WTC11 (cell line): ENCODE data around the gene GALNTL6. TPM values are rescaled to one million over a fixed set of nuclear protein-coding genes. Genes with fewer than 3 reads are reported as not detected.

Experiments
- ATAC-seq: fragments of 200-7000 bp; cut with Tn5 transposase; 2 replicates; pipeline ENCODE4 v1.10.0; 2021; ENCODE audit warnings: mild to moderate bottlenecking, moderate library complexity
- CTCF ChIA-PET: fragments of 300-600 bp; sonication (Branson Sonifier 250); formaldehyde crosslinking; loops from one replicate; lab custom pipeline; 2021; ENCODE audit warnings: antibody characterized with exemption; lab: Charles Lee
- POLR2A ChIA-PET: fragments of 350-600 bp; sonication (Branson Sonifier 250); formaldehyde crosslinking; loops from one replicate; lab custom pipeline; 2021; ENCODE audit warnings: antibody characterized with exemption; lab: Charles Lee
- DNase-seq: peaks from one replicate; pipeline ENCODE4 v3.0.0; 2021; ENCODE audit warnings: low spot score
- H3K27ac Mint-ChIP-seq: 2 replicates; pipeline ENCODE4 v1.8.0; 2021; ENCODE audit warnings: mixed read lengths
- H3K27me3 Mint-ChIP-seq: 2 replicates; pipeline ENCODE4 v1.8.0; 2021; ENCODE audit warnings: low read depth, mild to moderate bottlenecking, moderate library complexity, mixed read lengths
- H3K36me3 Mint-ChIP-seq: 2 replicates; pipeline ENCODE4 v1.8.0; 2021; ENCODE audit warnings: mixed read lengths
- H3K4me1 Mint-ChIP-seq: 2 replicates; pipeline ENCODE4 v1.8.0; 2022; ENCODE audit warnings: mixed read lengths
- H3K4me3 Mint-ChIP-seq: 2 replicates; pipeline ENCODE4 v1.8.0; 2021; ENCODE audit warnings: mild to moderate bottlenecking, moderate library complexity, mixed read lengths
- H3K9me3 Mint-ChIP-seq: 2 replicates; pipeline ENCODE4 v1.8.0; 2021; ENCODE audit warnings: mixed read lengths
- CREM ChIP-seq: sonication (generic); formaldehyde crosslinking; IDR thresholded peaks from 2 replicates; pipeline ENCODE4 v1.8.1; 2022; ENCODE audit warnings: mild to moderate bottlenecking, missing genetic modification reagents, moderate library complexity
- FOXP1 ChIP-seq: sonication (generic); formaldehyde crosslinking; IDR thresholded peaks from 2 replicates; pipeline ENCODE4 v1.8.0; 2022; ENCODE audit warnings: missing genetic modification reagents, mild to moderate bottlenecking, moderate library complexity, borderline replicate concordance
- IRF2 ChIP-seq: sonication (generic); formaldehyde crosslinking; IDR thresholded peaks from 2 replicates; pipeline ENCODE4 v1.8.0; 2022; ENCODE audit warnings: low read depth, missing genetic modification reagents, borderline replicate concordance
- JAZF1 ChIP-seq: fragments of 250-450 bp; sonication (Bioruptor Pico); IDR thresholded peaks from 2 replicates; pipeline ENCODE4 v1.9.0; 2021; ENCODE audit warnings: moderate library complexity, mild to moderate bottlenecking, inconsistent platforms
- ZNF121 ChIP-seq: sonication (generic); formaldehyde crosslinking; IDR thresholded peaks from 2 replicates; pipeline ENCODE4 v1.8.0; 2023; ENCODE audit warnings: missing genetic modification reagents
- ZNF423 ChIP-seq: fragments of 250-450 bp; sonication (Bioruptor Pico); IDR thresholded peaks from 2 replicates; pipeline ENCODE4 v2.1.2; 2022; ENCODE audit warnings: mild to moderate bottlenecking, moderate library complexity
- total RNA-seq: library from RNA; stranded (reverse); gene quantifications from 3 replicates; pipeline ENCODE4 v1.2.3, GENCODE V29; 2021
- TF ChIP-seq, protein P1 (sequence below): sonication (generic); formaldehyde crosslinking; IDR thresholded peaks from 2 replicates; pipeline ENCODE4 v1.8.1; 2023; ENCODE audit warnings: mild to moderate bottlenecking, moderate library complexity, missing genetic modification reagents
- TF ChIP-seq, protein P2 (sequence below): sonication (generic); formaldehyde crosslinking; IDR thresholded peaks from 2 replicates; pipeline ENCODE4 v1.8.0; 2022; ENCODE audit warnings: mild to moderate bottlenecking, missing genetic modification reagents
- TF ChIP-seq, protein P3 (sequence below): sonication (generic); formaldehyde crosslinking; IDR thresholded peaks from 2 replicates; pipeline ENCODE4 v1.8.0; 2023; ENCODE audit warnings: missing genetic modification reagents, mild to moderate bottlenecking, borderline replicate concordance
- TF ChIP-seq, protein P4 (sequence below): sonication (generic); formaldehyde crosslinking; IDR thresholded peaks from 2 replicates; pipeline ENCODE4 v1.8.1; 2023; ENCODE audit warnings: mild to moderate bottlenecking, missing genetic modification reagents, moderate library complexity

Gene GALNTL6
- total RNA-seq, 1 experiment from 2014 or later = 0.24 TPM

DNA sequence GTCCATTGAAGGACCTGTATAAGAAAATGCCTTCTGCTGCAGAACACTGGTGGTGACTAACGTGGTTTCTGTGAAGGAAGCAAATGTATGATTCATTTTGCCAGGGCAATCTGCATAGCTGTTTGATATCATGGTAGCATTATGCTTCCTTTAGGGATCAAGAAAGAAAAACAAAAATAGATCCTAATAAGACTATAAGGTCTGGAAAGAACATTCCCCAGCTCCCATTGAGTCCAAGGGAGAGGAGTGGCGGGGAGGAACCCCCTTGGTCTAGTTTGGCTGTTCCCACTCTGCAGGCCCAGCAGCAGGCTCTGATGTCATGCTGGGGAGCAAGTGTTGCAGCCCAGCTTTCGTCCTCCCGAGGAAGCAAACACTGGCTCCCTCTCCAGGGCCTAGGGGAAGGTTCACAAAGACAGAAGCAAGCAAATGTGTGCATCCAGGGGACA is 1200.9 kb downstream of the GALNTL6 start:
- Mint-ChIP-seq H3K4me3 (no peak overlapping the region; the same call in 1 of the 2 replicates), H3K27ac (peak overlapping the region; percentile 74), H3K27me3 (no peaks in the 10 kb centered on the region), H3K36me3 (peaks cover 10% of the 10 kb centered on the region)
- POLR2A ChIA-PET = interaction anchor here (1.0 to 2.3 kb wide), 5 partner anchors 122 to 430 kb away, joined by 3 to 15 read pairs (median 5); partner anchors contain the start of genes GALNT7, HMGB2 and SAP30
- TF ChIP-seq, protein P1, sequence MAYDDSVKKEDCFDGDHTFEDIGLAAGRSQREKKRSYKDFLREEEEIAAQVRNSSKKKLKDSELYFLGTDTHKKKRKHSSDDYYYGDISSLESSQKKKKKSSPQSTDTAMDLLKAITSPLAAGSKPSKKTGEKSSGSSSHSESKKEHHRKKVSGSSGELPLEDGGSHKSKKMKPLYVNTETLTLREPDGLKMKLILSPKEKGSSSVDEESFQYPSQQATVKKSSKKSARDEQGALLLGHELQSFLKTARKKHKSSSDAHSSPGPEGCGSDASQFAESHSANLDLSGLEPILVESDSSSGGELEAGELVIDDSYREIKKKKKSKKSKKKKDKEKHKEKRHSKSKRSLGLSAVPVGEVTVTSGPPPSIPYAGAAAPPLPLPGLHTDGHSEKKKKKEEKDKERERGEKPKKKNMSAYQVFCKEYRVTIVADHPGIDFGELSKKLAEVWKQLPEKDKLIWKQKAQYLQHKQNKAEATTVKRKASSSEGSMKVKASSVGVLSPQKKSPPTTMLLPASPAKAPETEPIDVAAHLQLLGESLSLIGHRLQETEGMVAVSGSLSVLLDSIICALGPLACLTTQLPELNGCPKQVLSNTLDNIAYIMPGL (CRISPR knock-in tag) = 0 out of 2 replicates have a peak, but pooled peaks have one; percentile 29
- TF ChIP-seq ZNF121 (CRISPR knock-in tag) (0 out of 2 replicates have a peak, but pooled peaks have one; percentile 41), IRF2 (CRISPR knock-in tag) (no peak), ZNF423 (CRISPR knock-in tag) (peak; percentile 62; the same call in 1 of the 2 replicates), CREM (CRISPR knock-in tag) (0 out of 2 replicates have a peak, but pooled peaks have one; percentile 36), JAZF1 (CRISPR knock-in tag) (no peak)
- TF ChIP-seq, protein P2, sequence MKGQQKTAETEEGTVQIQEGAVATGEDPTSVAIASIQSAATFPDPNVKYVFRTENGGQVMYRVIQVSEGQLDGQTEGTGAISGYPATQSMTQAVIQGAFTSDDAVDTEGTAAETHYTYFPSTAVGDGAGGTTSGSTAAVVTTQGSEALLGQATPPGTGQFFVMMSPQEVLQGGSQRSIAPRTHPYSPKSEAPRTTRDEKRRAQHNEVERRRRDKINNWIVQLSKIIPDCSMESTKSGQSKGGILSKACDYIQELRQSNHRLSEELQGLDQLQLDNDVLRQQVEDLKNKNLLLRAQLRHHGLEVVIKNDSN (CRISPR knock-in tag) = no peak
- TF ChIP-seq, all 79 proteins: peak for 4
- DNase-seq (peak; percentile 77), ATAC-seq (peak; percentile 97)
- peaks cover 41% of the 10 kb centered on the region for H3K4me1 Mint-ChIP-seq
- peaks cover 18% of the 10 kb centered on the region for H3K9me3 Mint-ChIP-seq
- CTCF ChIA-PET = interaction anchor here (0.6 to 2.7 kb wide), 86 partner anchors 9 to 480 kb away, joined by 3 to 133 read pairs (median 6); partner anchors contain the start of genes GALNT7, HMGB2 and SAP30

DNA sequence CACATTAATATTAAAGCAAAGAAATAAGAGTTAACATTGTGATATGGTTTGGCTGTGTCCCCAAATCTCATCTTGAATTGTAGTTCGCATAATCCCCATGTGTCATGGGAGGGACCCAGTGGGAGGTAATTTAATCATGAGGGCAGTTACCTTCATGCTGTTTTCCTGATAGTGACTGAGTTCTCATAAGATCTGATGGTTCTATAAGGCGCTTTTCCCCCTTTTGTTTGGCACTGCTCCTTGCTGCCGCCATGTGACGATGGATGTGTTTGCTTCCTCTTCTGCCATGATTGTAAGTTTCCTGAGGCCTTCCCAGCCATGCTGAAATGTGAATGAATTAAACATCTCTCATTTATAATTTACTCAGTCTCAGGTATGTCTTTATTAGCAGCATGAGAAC is 1201.6 kb downstream of the GALNTL6 start:
- Mint-ChIP-seq H3K9me3 (peaks cover 18% of the 10 kb centered on the region), H3K27me3 (no peaks in the 10 kb centered on the region), H3K4me1 (peaks cover 48% of the 10 kb centered on the region), H3K4me3 (no peak overlapping the region), H3K36me3 (peaks cover 10% of the 10 kb centered on the region), H3K27ac (peak overlapping the region; percentile 74; the same call in 1 of the 2 replicates)
- ChIA-PET POLR2A (interaction anchor here (1.0 to 2.3 kb wide), 2 partner anchors 319 to 429 kb away, joined by 5 to 15 read pairs; partner anchors contain the start of gene HMGB2), CTCF (interaction anchor here (1.6 to 2.7 kb wide), 14 partner anchors 8 to 356 kb away, joined by 4 to 133 read pairs (median 16); partner anchors contain the start of genes GALNT7 and SAP30)
- DNase-seq (no peak), ATAC-seq (peak; percentile 9)
- TF ChIP-seq, protein P3, sequence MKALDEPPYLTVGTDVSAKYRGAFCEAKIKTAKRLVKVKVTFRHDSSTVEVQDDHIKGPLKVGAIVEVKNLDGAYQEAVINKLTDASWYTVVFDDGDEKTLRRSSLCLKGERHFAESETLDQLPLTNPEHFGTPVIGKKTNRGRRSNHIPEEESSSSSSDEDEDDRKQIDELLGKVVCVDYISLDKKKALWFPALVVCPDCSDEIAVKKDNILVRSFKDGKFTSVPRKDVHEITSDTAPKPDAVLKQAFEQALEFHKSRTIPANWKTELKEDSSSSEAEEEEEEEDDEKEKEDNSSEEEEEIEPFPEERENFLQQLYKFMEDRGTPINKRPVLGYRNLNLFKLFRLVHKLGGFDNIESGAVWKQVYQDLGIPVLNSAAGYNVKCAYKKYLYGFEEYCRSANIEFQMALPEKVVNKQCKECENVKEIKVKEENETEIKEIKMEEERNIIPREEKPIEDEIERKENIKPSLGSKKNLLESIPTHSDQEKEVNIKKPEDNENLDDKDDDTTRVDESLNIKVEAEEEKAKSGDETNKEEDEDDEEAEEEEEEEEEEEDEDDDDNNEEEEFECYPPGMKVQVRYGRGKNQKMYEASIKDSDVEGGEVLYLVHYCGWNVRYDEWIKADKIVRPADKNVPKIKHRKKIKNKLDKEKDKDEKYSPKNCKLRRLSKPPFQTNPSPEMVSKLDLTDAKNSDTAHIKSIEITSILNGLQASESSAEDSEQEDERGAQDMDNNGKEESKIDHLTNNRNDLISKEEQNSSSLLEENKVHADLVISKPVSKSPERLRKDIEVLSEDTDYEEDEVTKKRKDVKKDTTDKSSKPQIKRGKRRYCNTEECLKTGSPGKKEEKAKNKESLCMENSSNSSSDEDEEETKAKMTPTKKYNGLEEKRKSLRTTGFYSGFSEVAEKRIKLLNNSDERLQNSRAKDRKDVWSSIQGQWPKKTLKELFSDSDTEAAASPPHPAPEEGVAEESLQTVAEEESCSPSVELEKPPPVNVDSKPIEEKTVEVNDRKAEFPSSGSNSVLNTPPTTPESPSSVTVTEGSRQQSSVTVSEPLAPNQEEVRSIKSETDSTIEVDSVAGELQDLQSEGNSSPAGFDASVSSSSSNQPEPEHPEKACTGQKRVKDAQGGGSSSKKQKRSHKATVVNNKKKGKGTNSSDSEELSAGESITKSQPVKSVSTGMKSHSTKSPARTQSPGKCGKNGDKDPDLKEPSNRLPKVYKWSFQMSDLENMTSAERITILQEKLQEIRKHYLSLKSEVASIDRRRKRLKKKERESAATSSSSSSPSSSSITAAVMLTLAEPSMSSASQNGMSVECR (CRISPR knock-in tag) = no peak
- TF ChIP-seq, protein P4, sequence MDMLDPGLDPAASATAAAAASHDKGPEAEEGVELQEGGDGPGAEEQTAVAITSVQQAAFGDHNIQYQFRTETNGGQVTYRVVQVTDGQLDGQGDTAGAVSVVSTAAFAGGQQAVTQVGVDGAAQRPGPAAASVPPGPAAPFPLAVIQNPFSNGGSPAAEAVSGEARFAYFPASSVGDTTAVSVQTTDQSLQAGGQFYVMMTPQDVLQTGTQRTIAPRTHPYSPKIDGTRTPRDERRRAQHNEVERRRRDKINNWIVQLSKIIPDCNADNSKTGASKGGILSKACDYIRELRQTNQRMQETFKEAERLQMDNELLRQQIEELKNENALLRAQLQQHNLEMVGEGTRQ (CRISPR knock-in tag) = 0 out of 2 replicates have a peak, but pooled peaks have one; percentile 26
- TF ChIP-seq ZNF423 (CRISPR knock-in tag) = 0 out of 2 replicates have a peak, but pooled peaks have one; percentile 14

DNA sequence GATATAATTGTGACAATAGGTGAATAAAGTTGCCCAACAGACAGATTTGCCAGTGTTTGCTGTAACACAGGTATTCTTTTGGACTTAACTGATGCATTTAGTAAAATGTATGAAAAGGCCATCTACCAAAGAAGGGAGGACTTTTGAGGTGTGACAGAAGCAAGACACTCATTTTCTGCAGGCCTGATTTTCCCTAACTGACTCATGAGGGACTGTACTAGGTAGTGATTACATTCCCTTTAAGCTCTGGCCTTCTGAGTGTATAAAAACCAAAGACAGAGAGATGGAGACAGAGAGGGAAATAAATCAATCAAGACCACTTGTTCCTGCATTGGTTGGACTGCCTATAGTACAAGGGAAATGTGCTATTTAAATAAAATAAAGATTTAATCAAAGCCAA is 1204.6 kb downstream of the GALNTL6 start:
- ChIA-PET CTCF (no interaction called here), POLR2A (no interaction called here)
- Mint-ChIP-seq H3K36me3 (peaks cover 10% of the 10 kb centered on the region), H3K27ac (no peak overlapping the region), H3K4me3 (no peak overlapping the region), H3K4me1 (peaks cover 55% of the 10 kb centered on the region), H3K9me3 (peaks cover 14% of the 10 kb centered on the region), H3K27me3 (no peaks in the 10 kb centered on the region)
- no peak for ATAC-seq
- DNase-seq = no peak
- TF ChIP-seq FOXP1 (CRISPR knock-in tag) = no peak
